HG02571 (cell line): Measurements from ENCODE around the gene ERBB2.
"Not testable (repeated sequence)": the region's sequence is repeated elsewhere in the genome, so short reads cannot be mapped to it uniquely, and the experiment has no call there.

Experiments
- ATAC-seq: cut with Tn5 transposase; IDR thresholded peaks from one replicate; pipeline ENCODE4 v1.9.1; 2021; ENCODE audit warnings: mild to moderate bottlenecking, moderate library complexity; ENCODE audit not compliant: unreplicated experiment

ERBB2 gene

GRCh38 chr17:39702901-39703893 lies 3.3 kb downstream of the ERBB2 start:
- ATAC-seq = no peak

GRCh38 chr17:39703913-39704312 lies 4.0 kb downstream of the ERBB2 start:
- ATAC-seq = no peak

GRCh38 chr17:39704821-39705551 lies 5.1 kb downstream of the ERBB2 start:
- ATAC-seq = no peak

DNA sequence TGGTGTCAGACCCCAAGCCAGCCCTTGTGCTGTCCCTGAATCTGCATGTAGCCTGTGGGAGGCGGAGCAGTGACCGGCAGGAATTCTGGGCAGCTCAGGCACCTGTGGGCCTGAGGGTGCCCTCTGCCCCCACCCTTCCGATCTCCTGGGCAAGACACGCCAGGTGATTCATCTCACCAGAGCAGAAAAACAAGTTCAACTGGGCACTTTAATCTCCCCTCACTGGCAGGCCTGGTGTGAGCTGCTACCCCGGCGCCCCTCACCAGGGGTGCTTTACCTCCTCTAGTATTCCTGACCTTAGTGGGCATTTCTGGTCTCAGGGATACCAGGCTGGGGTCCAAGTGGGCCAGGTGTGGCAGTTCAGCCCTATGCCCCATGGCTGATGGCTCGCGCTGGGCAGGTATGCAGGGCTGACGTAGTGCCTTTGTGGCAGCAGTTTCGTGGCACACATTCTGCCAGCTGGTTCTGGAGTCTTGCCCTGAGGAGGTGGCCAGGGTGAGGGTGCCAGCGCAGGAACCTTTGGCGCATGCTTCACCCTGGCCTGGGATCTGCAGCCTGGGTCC lies 6.0 kb downstream of the ERBB2 start:
- no peak for ATAC-seq

DNA sequence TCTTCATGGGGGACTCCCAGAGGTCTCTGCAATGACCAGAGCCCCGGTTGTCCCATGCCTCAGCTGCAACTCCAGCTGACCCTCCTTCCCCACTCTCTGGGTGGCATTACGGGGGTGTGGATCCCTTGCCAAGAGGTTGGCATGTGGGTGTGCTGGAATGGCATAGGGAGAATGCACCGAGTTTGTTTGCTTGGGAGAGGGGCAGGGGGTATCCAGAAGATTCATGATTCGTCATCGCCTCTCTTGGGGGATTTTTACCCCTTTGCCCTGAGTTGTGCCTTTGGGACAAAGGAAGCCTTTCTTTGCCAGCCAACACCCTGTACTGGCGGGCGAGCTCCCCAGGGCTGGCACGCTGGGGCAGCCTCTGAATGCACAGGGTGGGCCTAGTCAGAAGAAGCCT lies 6.5 kb downstream of the ERBB2 start:
- ATAC-seq = no peak

- ATAC-seq = no peak
Observed at GRCh38 chr17:39706921-39707337, 7.1 kb downstream of the ERBB2 start.

GRCh38 chr17:39709319-39709997 lies 9.6 kb downstream of the ERBB2 start:
- ATAC-seq = no peak

DNA sequence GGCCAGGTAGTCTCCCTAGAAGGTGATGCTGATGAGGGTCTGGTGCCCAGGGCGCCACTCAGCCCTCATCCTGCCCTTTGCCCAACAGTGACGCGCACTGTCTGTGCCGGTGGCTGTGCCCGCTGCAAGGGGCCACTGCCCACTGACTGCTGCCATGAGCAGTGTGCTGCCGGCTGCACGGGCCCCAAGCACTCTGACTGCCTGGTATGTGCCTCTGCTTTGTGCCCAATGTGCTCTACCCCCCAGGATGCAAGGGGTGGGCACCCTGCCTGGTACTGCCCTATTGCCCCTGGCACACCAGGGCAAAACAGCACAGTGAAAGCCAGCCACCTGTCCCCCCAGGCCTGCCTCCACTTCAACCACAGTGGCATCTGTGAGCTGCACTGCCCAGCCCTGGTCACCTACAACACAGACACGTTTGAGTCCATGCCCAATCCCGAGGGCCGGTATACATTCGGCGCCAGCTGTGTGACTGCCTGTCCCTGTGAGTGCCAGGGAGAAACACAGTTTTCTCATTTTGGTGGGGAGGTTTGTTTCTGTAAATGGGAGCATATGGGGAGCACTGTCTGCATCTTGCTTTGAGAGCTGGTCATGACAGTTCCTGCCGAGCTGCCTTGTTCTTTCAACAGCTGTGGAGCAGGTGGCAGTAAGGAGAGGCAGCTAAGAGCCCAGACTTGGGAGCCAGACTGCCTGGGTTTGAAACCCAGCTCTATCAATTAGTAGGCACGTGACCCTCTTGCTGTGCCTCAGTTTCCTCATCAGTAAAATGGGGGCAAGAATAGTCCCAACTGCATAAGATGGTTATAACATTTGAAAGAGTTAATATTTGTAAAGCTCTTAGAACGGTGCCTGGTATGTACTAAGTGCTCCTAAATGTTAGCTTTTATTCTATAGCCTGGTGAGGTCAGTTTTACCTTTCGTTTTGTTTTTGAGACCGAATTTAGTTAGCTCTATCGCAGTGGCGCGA lies 10.4 kb downstream of the ERBB2 start:
- ATAC-seq = no peak

DNA sequence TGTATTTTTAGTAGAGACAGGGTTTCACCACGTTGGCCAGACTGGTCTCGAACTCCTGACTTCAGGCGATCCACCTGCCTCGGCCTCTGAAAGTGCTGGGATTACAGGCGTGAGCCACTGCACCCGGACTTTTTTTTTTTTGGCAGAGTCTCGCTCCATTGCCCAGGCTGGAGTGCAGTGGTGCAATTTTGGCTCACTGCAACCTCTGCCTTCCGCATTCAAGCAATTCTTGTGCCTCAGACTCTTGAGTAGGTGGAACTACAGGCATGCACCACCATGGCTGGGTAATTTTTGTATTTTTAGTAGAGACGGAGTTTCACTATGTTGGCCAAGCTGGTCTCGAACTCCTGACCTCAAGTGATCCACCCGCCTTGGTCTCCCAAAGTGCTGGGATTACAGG lies 11.2 kb downstream of the ERBB2 start:
- not testable (repeated sequence) for ATAC-seq

GRCh38 chr17:39711851-39712250 lies 12.0 kb downstream of the ERBB2 start:
- ATAC-seq = no peak

DNA sequence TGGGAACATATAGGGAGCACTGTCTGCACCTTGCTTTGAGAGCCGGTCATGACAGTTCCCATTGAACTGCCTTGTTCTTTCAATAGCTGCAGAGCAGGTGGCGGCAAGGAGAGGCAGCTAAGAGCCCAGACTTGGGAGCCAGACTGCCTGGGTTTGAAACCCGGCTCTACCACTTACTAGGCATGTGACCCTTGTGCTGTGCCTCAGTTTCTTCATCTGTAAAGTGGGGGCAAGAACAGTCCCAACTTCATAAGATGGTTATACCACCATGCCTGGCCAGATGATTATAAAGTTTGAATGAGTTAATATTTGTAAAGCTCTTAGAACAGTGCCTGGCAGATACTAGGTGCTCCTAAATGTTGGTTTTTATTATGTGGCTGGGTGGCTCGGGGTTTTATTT lies 14.4 kb downstream of the ERBB2 start:
- no peak for ATAC-seq

- ATAC-seq = no peak
Observed at GRCh38 chr17:39715375-39716072, 15.7 kb downstream of the ERBB2 start.

DNA sequence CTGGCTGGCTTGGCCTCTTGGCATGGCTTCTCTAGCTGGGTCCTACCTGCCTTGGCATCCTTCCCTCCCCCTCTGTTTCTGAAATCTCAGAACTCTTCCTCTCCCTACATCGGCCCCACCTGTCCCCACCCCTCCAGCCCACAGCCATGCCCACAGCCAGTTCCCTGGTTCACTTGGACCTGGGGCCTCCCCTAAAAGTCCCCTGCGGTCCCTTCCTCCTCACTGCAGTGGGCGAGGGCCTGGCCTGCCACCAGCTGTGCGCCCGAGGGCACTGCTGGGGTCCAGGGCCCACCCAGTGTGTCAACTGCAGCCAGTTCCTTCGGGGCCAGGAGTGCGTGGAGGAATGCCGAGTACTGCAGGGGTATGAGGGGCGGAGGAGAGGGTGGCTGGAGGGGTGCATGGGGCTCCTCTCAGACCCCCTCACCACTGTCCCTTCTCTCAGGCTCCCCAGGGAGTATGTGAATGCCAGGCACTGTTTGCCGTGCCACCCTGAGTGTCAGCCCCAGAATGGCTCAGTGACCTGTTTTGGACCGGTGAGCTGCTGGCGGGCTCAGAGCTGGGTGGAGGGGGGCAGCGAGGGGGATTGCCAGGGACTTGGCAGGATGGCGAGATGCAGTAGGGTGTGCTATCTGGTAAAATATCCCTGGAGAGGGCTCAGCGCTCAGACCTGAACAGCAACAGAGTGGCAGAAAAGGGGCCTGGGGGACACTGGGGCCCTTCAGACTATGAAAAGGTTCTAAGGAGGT lies 16.4 kb downstream of the ERBB2 start:
- ATAC-seq = no peak

DNA sequence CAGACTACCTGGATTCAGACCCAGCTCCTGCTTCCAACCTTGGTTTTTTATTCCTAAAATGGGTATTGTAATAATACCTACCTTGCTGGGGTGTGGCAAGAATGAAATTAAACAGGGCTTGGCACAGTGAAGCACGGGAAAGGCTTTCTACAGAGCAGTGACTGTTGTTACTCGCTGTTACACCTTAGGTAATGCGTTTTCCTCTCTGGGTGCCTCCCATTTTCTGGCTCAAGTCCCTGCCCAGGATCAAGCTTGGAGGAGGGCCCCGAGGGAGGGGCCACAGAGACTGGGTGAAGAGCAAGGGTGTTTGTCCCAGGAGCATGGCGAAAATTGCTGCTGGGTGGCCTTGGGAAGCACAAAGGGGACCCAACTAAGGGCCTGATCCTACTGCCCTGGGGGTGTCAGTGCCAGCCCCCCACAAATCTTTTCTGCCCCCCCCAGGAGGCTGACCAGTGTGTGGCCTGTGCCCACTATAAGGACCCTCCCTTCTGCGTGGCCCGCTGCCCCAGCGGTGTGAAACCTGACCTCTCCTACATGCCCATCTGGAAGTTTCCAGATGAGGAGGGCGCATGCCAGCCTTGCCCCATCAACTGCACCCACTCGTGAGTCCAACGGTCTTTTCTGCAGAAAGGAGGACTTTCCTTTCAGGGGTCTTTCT lies 17.1 kb downstream of the ERBB2 start:
- no peak for ATAC-seq

DNA sequence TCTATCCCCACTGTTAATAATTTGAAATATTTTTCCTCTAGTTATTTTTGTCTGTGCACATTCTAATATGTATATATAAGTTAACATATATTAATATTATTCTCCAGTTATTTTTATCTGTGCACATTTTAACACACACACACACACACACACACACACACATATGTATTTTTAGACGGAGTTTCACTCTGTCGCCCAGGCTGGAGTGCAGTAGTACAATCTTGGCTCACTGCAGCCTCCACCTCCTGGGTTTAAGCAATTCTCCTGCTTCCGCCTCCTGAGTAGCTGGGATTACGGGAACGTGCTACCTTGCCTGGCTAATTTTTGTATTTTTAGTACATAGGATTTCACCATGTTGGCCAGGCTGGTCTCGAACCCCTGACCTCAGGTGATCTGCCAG lies 17.8 kb downstream of the ERBB2 start:
- no peak for ATAC-seq

GRCh38 chr17:39719563-39720355 lies 19.9 kb downstream of the ERBB2 start:
- no peak for ATAC-seq

- no peak for ATAC-seq
Observed at GRCh38 chr17:39722104-39722503, 22.2 kb downstream of the ERBB2 start.
